T-helper 2 cell treated with Interferon-gamma antibody and Interleukin-4, amounts not matched to agents 100 ng/mL and 5 ng/mL, for 36 hours (primary cell): ENCODE data around the gene RIOK2. TPM values are rescaled to one million over a fixed set of nuclear protein-coding genes. Genes with fewer than 3 reads are reported as not detected.

Experiments used
- intact Hi-C: fragments of 100-400 bp; cut with micrococcal nuclease; formaldehyde crosslinking; loops from one replicate; pipeline ENCODE4 v1.15.1; 2023
- total RNA-seq: library from RNA; stranded (reverse); gene quantifications from 2 replicates; pipeline ENCODE4 v1.2.3, GENCODE V29; 2022

The RIOK2 gene
- total RNA-seq, 1 donor from 2014 or later, result 30.1 TPM

DNA sequence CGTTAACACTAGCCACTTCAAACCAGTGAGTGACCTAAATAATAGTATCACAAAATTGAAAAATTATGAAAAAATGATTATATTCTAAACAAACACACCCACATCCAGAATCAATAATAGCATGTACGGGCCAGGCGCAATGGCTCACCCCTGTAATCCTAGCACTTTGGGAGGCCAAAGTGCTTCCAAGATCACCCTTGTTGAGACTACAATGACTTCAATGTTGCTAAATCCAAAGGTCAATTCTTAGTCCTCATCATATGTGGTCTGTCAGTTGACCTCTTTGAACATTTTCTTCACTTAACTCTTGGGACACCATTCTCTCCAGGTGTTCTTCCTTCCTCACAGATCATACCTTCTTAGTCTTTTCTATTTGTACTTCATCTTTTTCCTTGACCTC lies 11.3 kb downstream of the RIOK2 start:
- intact Hi-C loops, result no loop called here

DNA sequence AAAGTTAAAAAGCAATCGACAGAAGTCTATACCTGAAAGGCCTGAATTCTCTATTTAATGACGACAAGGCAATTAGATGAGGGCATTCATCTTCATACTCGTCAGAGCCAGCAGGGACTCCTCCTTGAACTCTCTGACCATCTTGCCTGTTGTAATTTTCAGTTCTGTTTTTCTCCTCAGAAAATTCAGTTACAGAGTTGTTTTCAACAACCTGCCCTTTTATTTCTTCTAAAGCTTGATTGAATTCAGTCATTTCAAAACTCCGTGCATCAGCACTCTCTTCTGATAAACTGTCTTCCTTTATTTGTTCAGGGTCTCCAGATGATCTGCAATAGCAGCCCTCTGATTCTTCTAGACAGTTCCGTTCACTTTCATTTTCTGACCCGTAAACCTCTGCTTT lies 15.6 kb downstream of the RIOK2 start:
- intact Hi-C loops, result loop anchor here (10.0 kb wide), 1 partner anchor 823 kb away; no protein-coding TSS in a partner anchor

DNA sequence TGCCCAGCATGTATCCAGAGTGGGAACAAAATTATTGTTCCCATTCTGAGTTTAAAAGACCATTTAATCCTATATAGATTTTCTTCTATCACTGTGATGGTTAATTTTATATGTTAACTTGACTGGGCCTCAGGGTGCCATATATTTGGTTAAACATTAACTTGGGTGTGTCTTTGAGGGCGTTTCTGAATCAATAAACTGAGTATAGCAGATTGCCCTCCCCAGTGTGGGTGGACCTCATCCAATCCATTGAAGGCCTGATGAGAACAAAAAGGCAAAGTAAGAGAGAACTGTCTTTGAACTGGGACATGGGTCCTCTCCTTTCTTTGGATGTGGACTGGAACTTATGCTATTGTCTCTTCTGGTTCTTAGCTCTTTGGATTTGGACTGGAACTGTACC lies 17.3 kb downstream of the RIOK2 start:
- intact Hi-C loops, result loop anchor here (1.0 to 10.0 kb wide), 2 partner anchors 269 to 821 kb away; no protein-coding TSS in a partner anchor

DNA sequence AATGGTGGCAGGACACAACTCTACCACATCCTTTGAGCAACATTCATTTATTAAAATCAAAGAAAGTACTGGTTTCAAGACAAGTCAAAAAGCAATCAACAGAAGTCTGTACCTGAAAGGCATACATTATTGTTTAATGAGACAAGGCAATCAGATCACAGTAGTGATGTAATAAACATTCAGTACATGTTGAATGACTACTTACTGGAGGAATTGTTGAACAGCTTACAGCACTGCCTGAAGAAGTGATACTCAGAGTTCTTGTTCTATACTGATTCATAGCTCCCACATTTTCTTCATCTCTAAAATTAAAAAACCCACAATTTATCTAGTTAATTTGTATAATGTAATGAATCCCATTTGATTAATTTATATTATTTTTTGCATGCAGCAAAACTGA lies 18.2 kb downstream of the RIOK2 start:
- intact Hi-C loops, result loop anchor here (1.0 to 10.0 kb wide), 2 partner anchors 269 to 820 kb away; no protein-coding TSS in a partner anchor

DNA sequence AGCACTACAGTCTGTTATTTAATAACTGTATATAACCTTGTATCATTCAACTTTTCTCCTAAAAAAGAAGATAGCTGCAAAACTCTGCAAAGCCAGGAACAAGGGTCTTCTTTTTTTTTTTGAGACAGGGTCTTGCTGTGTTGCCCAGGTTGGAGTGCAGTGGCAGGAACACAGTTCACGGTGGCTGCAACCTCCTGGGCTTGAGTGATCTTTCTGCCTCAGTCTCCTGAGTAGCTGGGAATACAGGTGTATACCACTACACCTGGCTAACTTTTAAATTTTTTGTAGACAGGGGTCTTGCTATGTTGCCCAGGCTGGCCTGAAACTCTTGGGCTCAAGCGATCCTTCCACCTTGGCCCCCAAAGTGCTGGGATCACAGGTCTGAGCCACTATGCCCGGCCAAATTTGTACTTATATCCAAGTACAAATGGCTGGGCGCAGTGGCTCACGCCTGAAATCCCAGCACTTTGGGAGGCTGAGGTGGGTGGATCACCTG lies 19.2 kb downstream of the RIOK2 start:
- intact Hi-C loops, result loop anchor here (1.0 to 10.0 kb wide), 4 partner anchors 227 to 819 kb away; partner anchors contain the start of gene LNPEP

DNA sequence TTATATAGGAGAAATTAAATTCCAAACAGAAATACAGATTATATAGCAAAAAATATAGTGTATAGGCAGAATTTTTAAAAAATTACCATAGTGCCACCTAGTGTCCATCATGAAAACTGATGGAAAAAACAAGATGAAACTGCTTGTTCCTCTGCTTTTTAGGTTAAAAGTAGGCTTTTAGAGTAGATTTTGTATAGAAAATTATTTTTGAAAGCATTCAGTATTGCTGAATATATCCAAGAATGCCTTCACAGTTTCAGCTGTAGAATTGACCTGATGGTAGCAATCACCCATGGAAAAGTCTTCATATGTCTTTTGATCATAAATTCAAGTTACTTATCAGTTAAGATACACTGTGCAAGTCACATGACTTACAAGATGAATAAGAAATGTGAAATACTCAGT lies 19.7 kb downstream of the RIOK2 start:
- intact Hi-C loops, result loop anchor here (1.0 to 10.0 kb wide), 4 partner anchors 227 to 819 kb away; partner anchors contain the start of gene LNPEP

DNA sequence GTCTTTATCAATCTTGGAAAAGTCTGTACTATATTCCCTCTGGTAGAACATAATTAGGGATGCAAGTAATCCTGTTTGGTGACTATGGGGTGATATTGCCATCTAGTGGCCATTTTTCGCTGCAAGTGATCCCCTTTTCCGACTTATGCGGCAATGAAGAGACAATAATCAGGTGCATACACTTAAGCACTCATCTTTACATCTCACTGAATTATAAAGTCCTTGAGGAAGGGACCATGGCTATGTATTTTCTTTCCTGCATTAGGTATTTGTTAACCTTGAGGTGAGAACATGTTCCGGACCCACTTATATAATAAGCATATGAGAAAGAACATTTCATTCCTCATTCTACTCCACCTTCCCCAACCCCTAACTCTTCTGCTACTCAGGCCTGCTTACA lies 21.0 kb downstream of the RIOK2 start:
- intact Hi-C loops, result loop anchor here (1.0 to 10.0 kb wide), 6 partner anchors 165 to 817 kb away; partner anchors contain the start of genes ERAP1 and LNPEP

DNA sequence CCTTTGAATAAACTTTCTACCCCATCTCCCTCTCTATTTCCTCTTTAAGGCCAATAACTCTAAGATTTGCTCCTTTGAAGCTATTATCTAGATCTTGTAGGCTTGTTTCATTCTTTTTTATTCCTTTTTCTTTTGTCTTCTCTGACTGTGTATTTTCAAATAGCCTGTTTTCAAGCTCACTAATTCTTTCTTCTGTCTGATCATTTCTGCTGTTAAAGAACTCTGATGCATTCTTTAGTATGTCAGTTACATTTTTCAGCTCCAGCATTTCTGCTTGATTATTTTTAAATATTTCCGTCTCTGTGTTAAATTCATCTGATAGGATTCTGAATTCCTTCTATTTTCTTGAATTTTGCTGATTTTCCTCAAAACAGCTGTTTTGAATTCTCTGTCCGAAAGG lies 25.4 kb downstream of the RIOK2 start:
- intact Hi-C loops, result no loop called here

DNA sequence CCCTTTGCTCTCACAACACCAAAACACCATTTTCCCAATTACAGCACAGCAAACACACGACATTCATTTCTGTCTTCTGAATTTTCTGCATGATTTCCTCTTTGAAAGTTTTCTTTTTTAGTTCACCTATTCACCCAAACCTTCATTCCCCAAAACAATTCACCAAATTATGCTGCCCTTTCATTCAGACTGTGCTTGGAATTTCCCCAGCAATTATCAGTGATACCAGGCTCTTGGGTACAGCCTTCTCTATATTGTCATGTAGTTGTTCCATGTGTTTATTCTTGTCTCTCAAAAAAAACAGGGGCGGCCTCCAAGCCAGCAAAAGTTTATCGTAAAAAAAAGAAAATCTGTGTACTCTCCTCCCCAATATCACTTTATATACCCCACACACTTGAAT lies 31.7 kb downstream of the RIOK2 start:
- intact Hi-C loops, result no loop called here

DNA sequence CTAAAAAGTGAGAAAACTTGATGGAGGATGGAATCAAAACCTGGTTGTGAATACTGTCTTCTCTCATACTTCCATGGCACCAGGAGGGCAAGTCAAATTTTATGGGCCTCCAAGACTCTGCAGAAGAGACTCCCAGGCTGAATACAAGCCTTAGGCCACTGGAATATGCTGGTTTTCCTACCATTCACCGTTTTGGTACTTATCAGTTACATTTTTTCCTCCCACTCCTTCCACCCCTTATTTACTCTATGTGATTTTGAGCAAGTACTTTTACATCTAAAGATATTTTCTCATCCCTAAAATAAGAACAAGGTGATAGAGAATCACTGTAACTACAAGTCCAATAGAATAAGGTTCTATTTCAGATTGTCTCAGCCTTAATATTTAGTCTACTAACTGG lies 32.6 kb downstream of the RIOK2 start:
- intact Hi-C loops, result no loop called here

DNA sequence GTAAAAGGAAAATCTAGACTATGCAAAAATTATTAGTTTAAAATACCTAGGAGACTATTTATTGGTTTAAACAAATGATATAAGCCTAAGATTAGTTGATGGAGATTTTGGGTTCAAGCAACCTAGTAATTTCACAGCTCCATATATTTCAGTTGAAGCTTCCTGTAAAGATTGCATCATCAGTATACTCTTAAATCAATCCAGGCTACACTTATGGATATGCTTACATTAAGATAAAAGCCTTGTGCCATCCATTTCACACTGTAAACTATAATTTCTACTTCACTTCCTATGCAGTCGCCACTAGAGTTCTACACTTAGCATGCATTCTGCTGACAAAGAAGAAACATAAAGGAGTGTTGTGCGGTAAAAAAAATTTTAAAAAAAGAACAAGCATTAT lies 33.3 kb downstream of the RIOK2 start:
- intact Hi-C loops, result no loop called here

DNA sequence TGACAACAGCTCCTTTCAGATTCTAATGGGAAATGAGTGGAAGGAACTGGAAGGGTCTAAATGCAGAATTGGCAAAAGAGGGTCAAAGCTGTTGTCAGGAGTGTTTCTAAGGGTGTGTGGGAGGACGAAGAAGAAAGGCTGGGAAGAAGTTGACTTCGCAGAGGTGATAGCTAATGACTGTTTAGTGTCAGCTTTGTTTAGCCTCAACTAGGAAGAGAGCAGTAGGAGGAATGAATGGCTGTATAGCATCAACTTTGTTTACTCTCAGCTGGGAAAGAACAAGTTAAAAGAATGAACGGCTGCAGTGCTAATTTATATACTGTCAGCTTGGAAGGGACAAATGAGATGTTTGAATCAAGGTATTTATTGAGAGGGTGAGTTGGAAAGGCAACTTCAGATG lies 34.8 kb downstream of the RIOK2 start:
- intact Hi-C loops, result no loop called here

DNA sequence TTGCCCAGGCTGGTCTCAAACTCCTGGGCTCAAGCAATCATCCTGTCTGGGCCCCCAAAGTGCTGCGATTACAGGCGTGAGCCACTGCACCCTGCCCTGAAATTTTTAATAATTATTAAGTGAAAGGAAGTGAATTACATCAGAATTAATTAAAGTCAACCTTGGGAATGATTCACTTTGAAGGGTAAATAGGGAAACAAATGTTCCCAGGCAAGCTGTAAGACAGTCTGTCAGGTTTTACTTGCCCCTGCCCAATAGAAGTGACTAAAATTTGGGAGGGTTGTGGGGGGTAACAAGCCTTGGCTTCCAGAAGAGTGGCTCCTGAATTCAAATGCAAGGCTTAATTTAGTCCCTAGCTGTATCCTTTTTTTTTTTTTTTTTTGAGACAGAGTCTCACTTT lies 39.3 kb downstream of the RIOK2 start:
- intact Hi-C loops, result loop anchor here (5.0 kb wide), 1 partner anchor 391 kb away; no protein-coding TSS in a partner anchor

DNA sequence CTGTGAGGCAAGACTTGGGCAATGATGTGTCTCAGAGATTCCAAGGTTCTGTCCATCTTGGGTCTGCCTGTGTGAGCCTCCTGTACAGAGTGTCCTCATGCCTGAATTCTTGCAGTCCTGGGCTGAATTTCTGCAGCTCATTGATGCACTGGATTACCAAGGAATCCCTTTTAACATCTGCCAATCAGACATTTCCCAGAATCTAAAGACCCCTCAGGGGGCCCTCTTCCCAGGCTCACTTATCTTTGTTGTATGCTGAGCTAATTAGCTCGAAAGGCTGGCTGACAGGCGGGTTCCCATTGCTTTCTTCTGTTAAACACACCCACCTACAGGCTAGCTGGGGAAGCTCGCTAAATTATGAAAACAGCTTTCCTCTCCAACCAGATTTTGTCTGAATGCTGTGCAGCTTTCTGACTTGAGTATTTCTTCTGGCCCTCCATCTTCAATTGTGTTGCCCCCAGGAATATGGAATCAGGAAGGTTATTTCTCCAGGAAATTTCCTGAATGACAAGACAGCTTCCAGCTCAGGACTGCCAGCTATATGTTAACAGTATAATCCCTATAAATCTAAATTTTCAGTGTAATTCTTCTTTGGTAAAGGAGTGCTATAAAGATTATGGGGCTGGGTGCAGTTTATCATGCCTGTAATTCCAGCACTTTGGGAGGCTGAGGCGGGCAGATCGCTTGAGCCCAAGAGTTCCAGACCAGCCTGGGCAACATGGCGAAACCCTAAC lies 40.4 kb downstream of the RIOK2 start, which contains the start of gene LIX1:
LIX1 (minus strand) TSS at position 91 of the 734 bp plus-strand sequence; CDS start at position 56, 35 bp downstream.
- intact Hi-C loops, result loop anchor here (1.0 to 5.0 kb wide), 3 partner anchors 145 to 390 kb away; no protein-coding TSS in a partner anchor

DNA sequence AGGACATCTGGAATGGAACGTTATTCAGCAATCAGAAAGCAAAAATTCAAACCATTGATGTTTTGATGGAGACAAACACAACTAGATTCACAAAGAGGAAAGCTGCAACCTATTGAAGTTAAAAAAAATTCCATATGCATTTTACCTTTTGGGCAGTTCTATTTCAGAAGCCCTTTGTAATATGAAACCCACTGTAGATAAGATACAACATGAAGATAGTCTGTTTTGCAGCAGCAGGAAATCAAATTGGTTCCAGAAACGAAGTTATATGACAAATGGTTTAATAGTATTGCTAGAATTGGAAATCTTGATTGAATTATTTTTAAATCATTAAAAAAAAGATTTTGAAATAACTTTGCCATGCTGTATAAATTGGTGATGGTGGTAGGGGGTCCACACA lies 41.5 kb downstream of the RIOK2 start:
- intact Hi-C loops, result loop anchor here (5.0 kb wide), 1 partner anchor 389 kb away; no protein-coding TSS in a partner anchor

DNA sequence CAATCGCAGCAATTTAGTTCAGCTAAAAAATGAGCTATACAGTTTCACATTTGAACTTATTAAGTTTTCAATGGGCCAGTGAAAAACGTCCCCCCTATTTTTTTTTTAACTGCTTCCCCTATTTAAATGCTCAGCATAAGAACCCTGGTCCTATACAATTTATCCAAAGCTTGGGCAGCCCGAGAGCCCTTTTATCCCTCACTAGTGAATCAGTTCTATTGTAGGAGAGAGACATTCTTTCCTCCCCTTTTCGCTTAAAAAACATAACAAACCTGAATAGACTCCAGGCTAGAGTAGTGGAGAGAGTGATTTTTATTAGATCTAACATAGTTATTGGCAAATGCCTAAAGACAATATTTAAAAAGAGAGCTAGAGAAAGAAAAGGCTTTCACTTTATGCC lies 42.0 kb downstream of the RIOK2 start:
- intact Hi-C loops, result loop anchor here (5.0 kb wide), 1 partner anchor 389 kb away; no protein-coding TSS in a partner anchor

DNA sequence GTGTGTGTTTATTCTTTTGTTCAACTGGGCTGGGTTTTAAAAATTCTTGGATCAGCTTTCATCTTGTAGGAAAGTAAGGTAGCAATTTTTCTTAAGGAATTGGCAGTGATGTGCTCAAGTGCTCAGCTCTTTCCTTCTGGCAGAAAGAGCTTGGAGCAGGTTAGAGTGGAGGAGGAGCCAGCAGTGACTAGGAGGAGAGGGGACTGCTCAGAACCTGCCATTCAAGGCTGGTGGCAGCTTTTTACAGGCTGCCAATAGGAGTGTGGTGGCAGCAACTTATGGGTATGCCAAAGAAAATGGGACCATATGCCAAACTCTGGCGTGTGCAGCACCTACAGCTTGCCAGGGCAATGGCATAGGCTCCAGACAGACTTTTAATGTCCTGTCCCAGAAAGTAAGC lies 42.8 kb downstream of the RIOK2 start:
- intact Hi-C loops, result loop anchor here (5.0 kb wide), 1 partner anchor 388 kb away; no protein-coding TSS in a partner anchor

DNA sequence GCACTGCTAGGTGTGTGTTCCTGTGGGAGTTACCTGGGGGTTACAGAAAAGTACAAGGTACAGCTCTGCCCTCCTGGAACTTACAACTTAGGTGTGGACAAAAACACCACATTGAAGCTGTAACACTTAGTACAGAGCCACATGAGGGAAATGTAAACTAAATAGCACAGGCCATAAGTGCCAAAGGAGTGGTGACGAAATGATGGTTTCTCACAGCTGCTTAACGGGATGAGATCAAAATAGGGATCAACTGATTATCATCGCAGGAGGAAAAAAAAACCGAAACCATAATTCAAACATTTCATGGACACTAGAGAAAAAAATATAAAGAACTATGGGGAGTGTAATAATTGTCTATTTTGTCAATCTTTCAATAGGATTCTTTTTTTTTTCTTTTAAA lies 46.6 kb downstream of the RIOK2 start:
- intact Hi-C loops, result loop anchor here (5.0 kb wide), 1 partner anchor 39 kb away; no protein-coding TSS in a partner anchor

DNA sequence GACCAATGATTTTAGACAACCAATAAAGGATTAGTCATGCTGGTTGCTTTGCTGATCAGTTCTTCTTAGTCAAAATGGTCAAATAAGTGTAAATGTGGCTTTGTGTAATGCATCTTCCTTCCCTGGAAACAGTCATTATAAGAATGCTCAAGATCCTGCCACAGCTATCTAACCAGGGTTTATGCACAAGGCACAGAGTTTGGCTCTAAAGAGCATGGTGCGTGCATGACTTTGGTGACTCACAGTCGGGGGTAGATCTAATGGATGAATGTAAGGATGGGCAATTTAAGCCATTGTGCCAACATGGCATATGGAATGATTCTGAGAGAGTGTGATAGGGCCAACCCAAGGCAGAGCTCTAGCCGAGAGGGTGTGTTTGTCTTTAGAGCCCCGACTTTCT lies 47.2 kb downstream of the RIOK2 start:
- intact Hi-C loops, result loop anchor here (5.0 kb wide), 1 partner anchor 39 kb away; no protein-coding TSS in a partner anchor

DNA sequence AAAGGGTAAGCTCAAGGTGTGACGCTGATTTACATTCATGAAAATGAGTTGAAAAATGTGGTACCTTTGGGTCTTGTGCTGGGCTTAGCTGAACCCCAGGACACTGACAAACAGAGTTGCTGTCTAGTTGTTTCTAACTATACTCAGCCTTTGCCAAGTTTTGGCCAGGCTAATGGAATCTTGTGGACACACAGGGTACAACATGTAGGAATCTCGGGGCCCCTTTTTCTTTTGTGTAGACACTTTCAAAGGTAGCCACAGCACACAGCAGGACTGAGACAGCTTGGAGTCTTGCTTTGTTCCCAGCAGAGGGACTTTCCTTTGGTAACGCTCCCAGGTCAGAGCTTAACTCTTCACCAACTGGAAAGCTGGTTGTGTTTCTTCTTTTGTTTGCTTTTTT lies 48.4 kb downstream of the RIOK2 start:
- intact Hi-C loops, result loop anchor here (5.0 kb wide), 1 partner anchor 37 kb away; no protein-coding TSS in a partner anchor

DNA sequence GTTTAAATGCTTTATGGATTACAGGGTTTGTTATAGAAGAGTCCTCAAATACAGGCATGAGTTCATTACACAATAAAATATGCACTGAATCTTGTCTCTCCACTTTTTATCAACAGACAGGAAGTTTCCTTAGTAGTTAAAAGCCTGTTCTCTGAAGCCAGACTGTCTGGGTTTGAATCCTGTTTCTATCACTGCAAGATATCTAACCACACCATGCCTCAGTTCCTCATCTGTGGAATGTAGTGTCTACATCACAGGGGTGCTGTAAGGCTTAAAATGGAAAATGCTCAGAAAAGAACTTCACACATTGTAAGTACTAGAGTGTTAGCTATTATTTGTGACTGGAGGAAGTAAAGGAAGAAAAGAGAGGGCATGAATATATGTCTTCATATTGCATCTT lies 49.9 kb downstream of the RIOK2 start:
- intact Hi-C loops, result no loop called here

DNA sequence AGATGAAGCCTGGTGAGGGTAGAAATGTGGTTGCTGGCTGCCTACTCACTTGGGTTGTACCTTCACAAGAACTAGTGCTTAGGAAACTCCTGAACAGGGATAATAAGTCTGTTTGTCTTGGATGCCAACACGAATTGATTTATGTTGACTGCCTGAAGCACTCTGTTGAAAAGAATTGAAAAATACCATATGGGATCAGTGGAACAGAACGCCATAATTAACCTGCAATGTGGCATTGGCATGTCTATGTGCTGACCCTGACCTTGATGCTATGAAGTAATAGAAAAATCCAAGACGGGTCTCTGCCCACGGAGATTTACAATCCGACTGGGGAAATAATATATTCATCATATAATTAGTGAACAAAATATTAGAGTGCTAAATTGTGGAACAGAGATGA lies 51.1 kb downstream of the RIOK2 start:
- intact Hi-C loops, result no loop called here
